Measurements from ENCODE around the gene MISFA. TPM values are rescaled to one million over a fixed set of nuclear protein-coding genes. Genes with fewer than 3 reads are reported as not detected.

Gene MISFA
- polyA plus RNA-seq = 0.63 to 1.7 TPM (median 0.70 TPM) in 3 replicates
- polyA plus RNA-seq (2011; ENCODE audit: low read depth) = 3.2 TPM
- polyA plus RNA-seq (2011; cell fraction: cytosol; rRNA removed) = 1.3 and 1.6 TPM in 2 replicates
- polyA plus RNA-seq (2011; cell fraction: nucleus; rRNA removed) = 0.85 TPM in 1 of 2 replicates, not detected in the other
- polyA plus RNA-seq (2012; ENCODE audit: low replicate concordance) = 0.60 and 2.6 TPM in 2 replicates
- not detected in 3 replicates for polyA minus RNA-seq
- polyA minus RNA-seq (2011; cell fraction: cytosol; rRNA and poly(A)+ RNA removed) = not detected
- not detected in 2 replicates for polyA minus RNA-seq (2011; cell fraction: nucleus; rRNA and poly(A)+ RNA removed)

DNA sequence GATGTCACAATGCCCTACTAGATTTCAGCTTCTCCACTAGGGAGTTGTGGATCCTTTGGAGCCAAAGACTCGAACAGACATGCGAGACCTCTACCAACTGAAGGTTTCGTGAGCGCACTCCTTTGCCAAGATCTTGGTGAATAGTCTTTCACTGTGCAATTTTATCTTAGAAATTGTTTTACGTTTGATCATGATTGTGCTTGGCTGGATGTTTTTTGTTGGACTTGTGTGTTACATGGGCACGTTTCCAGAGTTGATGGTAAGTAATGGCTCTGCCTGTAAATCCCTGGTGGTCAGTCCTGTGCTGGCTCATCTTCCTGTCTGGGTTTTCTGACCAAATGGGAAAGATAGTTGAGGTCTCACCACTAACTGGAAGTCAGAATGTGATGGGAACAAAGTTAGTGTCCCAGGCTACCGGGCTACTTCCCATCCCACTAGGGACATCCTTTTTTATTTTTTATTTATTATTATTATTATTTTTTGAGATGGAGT is at the start of gene MISFA:
Gene MISFA (plus strand): TSS at position 51 of the 492 bp plus-strand sequence. CDS start 140 bp downstream, at position 191.
- no peak within 1 kb of the TSS for H3K27ac ChIP-seq (ENCODE audit: control insufficient read depth, insufficient read depth, low read length)
- no peak for FAIRE-seq
- dilution Hi-C loops (cut with MboI; ENCODE audit: extremely low pct_ligation_motif_present, low sequenced_read_pairs) = no loop called here

DNA sequence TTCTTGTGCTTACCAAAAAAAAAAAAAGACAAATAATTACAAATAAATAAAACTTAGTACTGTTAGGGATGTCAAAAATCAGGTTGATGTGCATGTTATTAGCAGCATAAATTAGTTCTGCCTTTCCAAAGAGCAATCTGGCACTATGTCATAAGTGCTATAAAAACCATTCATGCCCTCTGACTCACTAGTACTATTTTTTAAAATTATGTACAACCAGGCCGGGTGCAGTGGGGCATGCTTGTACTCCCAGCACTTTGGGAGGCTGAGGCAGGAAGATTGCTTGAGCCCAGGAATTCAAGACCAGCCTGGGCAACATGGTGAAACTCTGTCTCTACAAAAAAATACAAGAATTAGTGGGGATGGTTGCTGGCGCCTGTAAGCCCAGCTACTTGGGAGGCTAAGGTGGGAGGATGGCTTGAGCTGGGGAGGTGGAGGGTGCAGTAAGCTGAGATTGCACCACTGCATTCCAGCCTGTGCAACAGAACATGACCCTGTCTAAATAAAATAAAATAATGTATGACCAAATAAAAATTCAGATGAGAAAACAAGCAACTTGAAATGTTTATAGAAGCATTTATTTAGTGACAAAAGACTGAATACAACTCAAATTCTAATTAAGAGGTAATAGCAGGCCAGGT is 36.4 kb upstream of the MISFA start:
- DNase-seq (ENCODE audit: low read depth, low spot score) (no peak), FAIRE-seq (no peak)
- Histone ChIP-seq H3K9me1 (ENCODE audit: control insufficient read depth, extremely low read depth, insufficient read depth, low read length) (no peaks in the 10 kb centered on the region), H2AFZ (ENCODE audit: control insufficient read depth, low read length) (no peak overlapping the region), H4K20me1 (ENCODE audit: control insufficient read depth, extremely low read depth, insufficient read depth, low read length) (no peaks in the 10 kb centered on the region), H3K27ac (ENCODE audit: control insufficient read depth, insufficient read depth, low read length) (no peak overlapping the region), H3K9me3 (ENCODE audit: control insufficient read depth, low read depth, low read length) (no peaks in the 10 kb centered on the region), H3K27me3 (ENCODE audit: control insufficient read depth, extremely low read depth, insufficient read depth, low read length) (no peaks in the 10 kb centered on the region), H3K36me3 (ENCODE audit: control insufficient read depth in 2 of 2, extremely low read depth in 1 of 2, insufficient read depth in 2 of 2, low read length in 2 of 2) (peaks cover 5 to 7% of the 10 kb centered on the region in 2 experiments), H3K79me2 (ENCODE audit: control insufficient read depth, insufficient read depth, low read length) (no peaks in the 10 kb centered on the region), H3K4me3 (ENCODE audit: control insufficient read depth in 2 of 3, extremely low read depth in 1 of 3, insufficient read depth in 2 of 3, low read depth in 1 of 3, low read length in 3 of 3) (no peak overlapping the region), H3K9ac (ENCODE audit: control insufficient read depth, extremely low read depth, insufficient read depth, low read length) (no peak overlapping the region), H3K4me1 (ENCODE audit: control insufficient read depth, extremely low read depth, insufficient read depth, low read length) (no peaks in the 10 kb centered on the region), H3K4me2 (ENCODE audit: control insufficient read depth, extremely low read depth, insufficient read depth, low read depth, low read length) (no peak overlapping the region)
- dilution Hi-C loops (cut with MboI; ENCODE audit: extremely low pct_ligation_motif_present, low sequenced_read_pairs) = no loop called here
- TF ChIP-seq CTCF (optimal IDR thresholded peaks at IDR 0.05 in 1 of 3, IDR thresholded peaks at IDR 0.05 in 1 of 3, conservative IDR thresholded peaks at IDR 0.05 in 1 of 3; ENCODE audit: extremely low read depth in 1 of 3, insufficient read depth in 2 of 3, low read length in 3 of 3) = no peak
- TF ChIP-seq EZH2 (IDR thresholded peaks at IDR 0.05; ENCODE audit: low read length) = no peak

More for the DNA sequence above, at the start of gene MISFA:
- Histone ChIP-seq H3K9me3 (ENCODE audit: control insufficient read depth, low read depth, low read length) (no peaks in the 10 kb centered on the region), H4K20me1 (ENCODE audit: control insufficient read depth, extremely low read depth, insufficient read depth, low read length) (no peaks in the 10 kb centered on the region), H3K9me1 (ENCODE audit: control insufficient read depth, extremely low read depth, insufficient read depth, low read length) (no peaks in the 10 kb centered on the region), H3K36me3 (ENCODE audit: control insufficient read depth in 2 of 2, extremely low read depth in 1 of 2, insufficient read depth in 2 of 2, low read length in 2 of 2) (peaks cover 9 to 12% of the 10 kb centered on the region in 2 experiments), H3K79me2 (ENCODE audit: control insufficient read depth, insufficient read depth, low read length) (no peaks in the 10 kb centered on the region), H3K4me2 (ENCODE audit: control insufficient read depth, extremely low read depth, insufficient read depth, low read depth, low read length) (no peak within 1 kb of the TSS), H3K9ac (ENCODE audit: control insufficient read depth, extremely low read depth, insufficient read depth, low read length) (no peak within 1 kb of the TSS), H2AFZ (ENCODE audit: control insufficient read depth, low read length) (no peak within 1 kb of the TSS), H3K27me3 (ENCODE audit: control insufficient read depth, extremely low read depth, insufficient read depth, low read length) (no peaks in the 10 kb centered on the region), H3K4me3 (ENCODE audit: control insufficient read depth in 2 of 3, extremely low read depth in 1 of 3, insufficient read depth in 2 of 3, low read depth in 1 of 3, low read length in 3 of 3) (no peak within 1 kb of the TSS), H3K4me1 (ENCODE audit: control insufficient read depth, extremely low read depth, insufficient read depth, low read length) (peaks cover 13% of the 10 kb centered on the region)
- DNase-seq (ENCODE audit: low read depth, low spot score) = no peak
- TF ChIP-seq CTCF (optimal IDR thresholded peaks at IDR 0.05 in 1 of 3, IDR thresholded peaks at IDR 0.05 in 1 of 3, conservative IDR thresholded peaks at IDR 0.05 in 1 of 3; ENCODE audit: extremely low read depth in 1 of 3, insufficient read depth in 2 of 3, low read length in 3 of 3) (no peak), EZH2 (IDR thresholded peaks at IDR 0.05; ENCODE audit: low read length) (no peak)
